Endothelial cell of umbilical vein (primary cell): ENCODE measurements around the gene MYO16. TPM values are rescaled to one million over a fixed set of nuclear protein-coding genes. Genes with fewer than 3 reads are reported as not detected.

Experiments
- BruUV-seq: library from RNA; stranded (reverse); fragments of 400-500 nt; replicated peaks from 2 replicates; lab custom pipeline; 2021; lab: Mats Ljungman, UMichigan
- CTCF ChIA-PET: fragments of 300-600, 350-600 bp; sonication (Branson Sonifier 250); formaldehyde crosslinking; loops from one replicate; lab custom pipeline; 2021; ENCODE audit warnings: antibody characterized with exemption, inconsistent platforms; lab: Charles Lee
- POLR2A ChIA-PET: fragments of 300-600, 350-600 bp; sonication (Branson Sonifier 250); formaldehyde crosslinking; loops from one replicate; lab custom pipeline; 2021; ENCODE audit warnings: antibody characterized with exemption, inconsistent platforms; lab: Charles Lee
- DNase-seq: peaks from one replicate; pipeline ENCODE4 v3.0.0-alpha.2; 2011; ENCODE audit warnings: low read depth, low spot score
- FAIRE-seq: peaks from 2 replicates; lab custom pipeline; 2011; peaks lifted over from hg19 to GRCh38; lab: Jason Lieb, UNC
- H2AFZ ChIP-seq: 2 replicates; pipeline ENCODE4 v1.6.0; 2012; ENCODE audit warnings: low read depth, low read length, control low read depth, inconsistent platforms
- H3K27ac ChIP-seq: 2 replicates; pipeline ENCODE4 v1.5.1; 2011; ENCODE audit warnings: low read depth, mild to moderate bottlenecking, control low read depth, low read length, moderate library complexity; ENCODE audit not compliant: insufficient read depth
- H3K27me3 ChIP-seq, 2 experiments: 2 replicates each; pipeline versions ENCODE4 v1.6.0 to v1.6.1; 2011; ENCODE audit warnings: low read length in 2 of 2, mixed read lengths in 1 of 2; ENCODE audit not compliant: control insufficient read depth in 2 of 2, insufficient read depth in 2 of 2
- H3K36me3 ChIP-seq, 2 experiments: 2 replicates in 1 of 2; 3 replicates in 1 of 2; pipeline ENCODE4 v1.5.1; 2011; ENCODE audit warnings: low read length in 2 of 2, mild to moderate bottlenecking in 1 of 2, moderate library complexity in 1 of 2; ENCODE audit not compliant: control insufficient read depth in 2 of 2, insufficient read depth in 2 of 2; ENCODE audit errors: extremely low read depth in 1 of 2
- H3K4me1 ChIP-seq: 3 replicates; pipeline ENCODE4 v1.5.1; 2011; ENCODE audit warnings: mild to moderate bottlenecking, low read length; ENCODE audit not compliant: control insufficient read depth, insufficient read depth; ENCODE audit errors: extremely low read depth
- H3K4me2 ChIP-seq: 2 replicates; pipeline ENCODE4 v1.6.1; 2011; ENCODE audit warnings: low read length, control low read depth, mixed read lengths; ENCODE audit not compliant: insufficient read depth
- H3K4me3 ChIP-seq, 3 experiments: fragments of 200-600 bp in 1 of 3; sonication (generic), shearing (Covaris generic) in 1 of 3; replicated peaks in 1 of 3; 2 replicates each; pipeline ENCODE4 v1.5.1; 2011 to 2016; ENCODE audit warnings: control low read depth in 3 of 3, low read length in 3 of 3, mild to moderate bottlenecking in 2 of 3, inconsistent platforms in 1 of 3, low read depth in 1 of 3, moderate library complexity in 1 of 3; ENCODE audit not compliant: insufficient read depth in 1 of 3
- H3K79me2 ChIP-seq: 2 replicates; pipeline ENCODE4 v1.6.0; 2012; ENCODE audit warnings: low read length, inconsistent platforms; ENCODE audit not compliant: control insufficient read depth, insufficient read depth
- H3K9ac ChIP-seq: replicated peaks from 2 replicates; pipeline ENCODE3; 2011; ENCODE audit warnings: low read length, control low read depth; ENCODE audit not compliant: insufficient read depth; ENCODE audit errors: extremely low read depth
- H3K9me1 ChIP-seq: replicated peaks from 3 replicates; pipeline ENCODE4 v1.6.0; 2011; ENCODE audit warnings: mild to moderate bottlenecking, low read length; ENCODE audit not compliant: control insufficient read depth, insufficient read depth; ENCODE audit errors: extremely low read depth
- H3K9me3 ChIP-seq: replicated peaks from 2 replicates; pipeline ENCODE4 v1.5.1; 2012; ENCODE audit warnings: low read length, inconsistent platforms; ENCODE audit not compliant: control insufficient read depth, insufficient read depth
- H4K20me1 ChIP-seq: replicated peaks from 2 replicates; pipeline ENCODE3; 2011; ENCODE audit warnings: mild to moderate bottlenecking, low read length; ENCODE audit not compliant: control insufficient read depth, insufficient read depth; ENCODE audit errors: extremely low read depth
- EZH2 ChIP-seq: IDR thresholded peaks from 2 replicates; pipeline ENCODE4 v1.6.1; 2012; ENCODE audit warnings: borderline replicate concordance, low read depth, mild to moderate bottlenecking, moderate library complexity, low read length, inconsistent platforms; ENCODE audit not compliant: severe bottlenecking
- FOS ChIP-seq: IDR thresholded peaks from 2 replicates; pipeline ENCODE4 v1.6.1; 2011; ENCODE audit warnings: mild to moderate bottlenecking, low read length, moderate library complexity, borderline replicate concordance; ENCODE audit not compliant: insufficient read depth
- GATA2 ChIP-seq: IDR thresholded peaks from 2 replicates; pipeline ENCODE4 v1.7.0; 2011; ENCODE audit warnings: low read depth, mild to moderate bottlenecking, moderate library complexity, mixed read lengths, low read length; ENCODE audit not compliant: insufficient read length, insufficient read depth
- JUN ChIP-seq: IDR thresholded peaks from 2 replicates; pipeline ENCODE4 v1.6.1; 2011; ENCODE audit warnings: borderline replicate concordance, low read depth; ENCODE audit not compliant: insufficient read length, insufficient read depth
- MYC ChIP-seq: IDR thresholded peaks from one replicate; pipeline ENCODE4 v1.6.1; 2011; ENCODE audit warnings: mild to moderate bottlenecking, low read depth, low read length
- POLR2A ChIP-seq: IDR thresholded peaks from 2 replicates; pipeline ENCODE4 v1.6.1; 2012; ENCODE audit warnings: low read depth, mild to moderate bottlenecking, control low read depth, low read length
- POLR2AphosphoS5 ChIP-seq: IDR thresholded peaks from 2 replicates; pipeline ENCODE4 v1.6.1; 2012; ENCODE audit warnings: low read depth, mild to moderate bottlenecking, control low read depth, low read length, moderate library complexity; ENCODE audit not compliant: insufficient read depth
- dilution Hi-C: fragments of 300-500 bp; cut with MboI; formaldehyde crosslinking; loops from one replicate; pipeline ENCODE4 v1.15.0; 2019; ENCODE audit warnings: low sequenced_read_pairs; ENCODE audit not compliant: extremely low pct_ligation_motif_present
- intact Hi-C: fragments of 100-400 bp; cut with micrococcal nuclease; formaldehyde crosslinking; loops from one replicate; pipeline ENCODE4 v1.10.0; 2022
- polyA plus RNA-seq, 4 experiments: library from polyadenylated mRNA; depleted of rRNA in 3 of 4; stranded (reverse) in 3 of 4; unstranded in 1 of 4; fragments of >200 nt; gene quantifications; 2 replicates each; pipeline versions ENCODE4 v1.2.1 to v1.2.3, GENCODE V29; 2011 to 2012; ENCODE audit warnings: missing spikeins in 1 of 4
- total RNA-seq: library from RNA; stranded (reverse); gene quantifications from 2 replicates; pipeline ENCODE4 v1.2.3, GENCODE V29; 2021
- TF ChIP-seq, protein P1 (sequence below), 2 donors: IDR thresholded peaks; 1 replicate in 1 of 2; 2 replicates in 1 of 2; pipeline ENCODE4 v1.5.1; 2011; ENCODE audit warnings: low read length in 2 of 2, mild to moderate bottlenecking in 2 of 2, moderate library complexity in 2 of 2, control low read depth in 1 of 2, inconsistent platforms in 1 of 2, low read depth in 1 of 2; ENCODE audit not compliant: insufficient read depth in 1 of 2; ENCODE audit errors: extremely low read depth in 1 of 2
- TF ChIP-seq, protein P2 (sequence below): IDR thresholded peaks from 2 replicates; pipeline ENCODE4 v1.6.1; 2011; ENCODE audit not compliant: insufficient read depth, insufficient read length

Gene MYO16
- total and polyA plus RNA-seq, 2 donors (not counting 3 experiments of a cell fraction or from before 2014, with no cell fraction given) = 0.03 to 0.04 TPM

DNA sequence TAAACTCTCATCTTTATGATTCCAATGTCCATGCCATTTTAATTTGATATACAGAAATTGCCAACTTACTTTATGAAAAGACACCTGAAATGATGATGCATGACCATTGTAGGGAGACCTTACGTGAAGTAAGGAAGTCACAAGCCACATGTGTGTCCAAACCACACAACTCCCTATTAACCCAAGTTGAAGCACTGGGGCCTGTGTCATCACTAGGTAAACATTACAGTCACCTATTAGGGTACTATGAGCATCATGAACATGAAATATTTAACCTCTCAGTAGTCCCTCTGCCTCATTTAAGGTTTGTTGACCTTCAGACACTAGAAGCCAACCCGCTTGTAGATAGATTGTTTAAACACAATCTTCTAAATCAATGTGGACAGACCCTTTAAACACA, 580.1 kb downstream of the MYO16 start:
- intact Hi-C loops = no loop called here
- no peak for FAIRE-seq
- no peaks in the 10 kb centered on the region for H4K20me1 ChIP-seq

DNA sequence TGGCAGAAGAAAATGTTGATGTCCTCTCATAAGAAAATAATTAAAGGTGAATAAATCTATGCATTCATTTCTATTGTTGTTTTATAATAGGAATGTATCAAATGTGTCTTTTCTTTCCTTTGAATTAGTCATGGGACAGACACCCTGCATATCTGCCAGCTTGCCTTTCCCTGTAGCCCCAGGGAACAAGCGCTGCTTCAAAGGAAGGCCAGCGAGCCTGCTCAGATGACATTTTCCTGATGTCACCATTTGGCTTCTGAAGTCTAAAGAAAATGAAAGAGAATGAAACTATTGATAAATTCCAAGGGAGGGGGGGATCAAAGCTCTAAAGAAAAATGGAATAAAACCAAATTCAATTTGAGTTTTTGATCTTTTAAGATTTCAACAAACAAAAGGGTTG, 582.2 kb downstream of the MYO16 start:
- Histone ChIP-seq H2AFZ (no peak overlapping the region), H3K27me3 (no peaks in the 10 kb centered on the region), H3K4me3 (no peak overlapping the region), H3K4me1 (no peaks in the 10 kb centered on the region), H3K9me3 (no peaks in the 10 kb centered on the region), H3K9me1 (no peaks in the 10 kb centered on the region), H3K9ac (no peak overlapping the region), H3K4me2 (no peak overlapping the region), H3K36me3 (no peaks in the 10 kb centered on the region), H3K79me2 (no peaks in the 10 kb centered on the region), H4K20me1 (no peaks in the 10 kb centered on the region), H3K27ac (no peak overlapping the region)
- BruUV-seq = no TSS peak
- DNase-seq (no peak), FAIRE-seq (no peak)
- POLR2A ChIA-PET = no interaction called here
- CTCF ChIA-PET = interaction anchor here (1.0 kb wide), 1 partner anchor 14 kb away, joined by 3 read pairs; no protein-coding TSS in a partner anchor
- dilution Hi-C loops (no loop called here), intact Hi-C loops (no loop called here)
- TF ChIP-seq JUN (no peak), POLR2A (no peak), GATA2 (no peak), EZH2 (no peak), FOS (no peak), POLR2AphosphoS5 (no peak), MYC (no peak)
- TF ChIP-seq, protein P1, sequence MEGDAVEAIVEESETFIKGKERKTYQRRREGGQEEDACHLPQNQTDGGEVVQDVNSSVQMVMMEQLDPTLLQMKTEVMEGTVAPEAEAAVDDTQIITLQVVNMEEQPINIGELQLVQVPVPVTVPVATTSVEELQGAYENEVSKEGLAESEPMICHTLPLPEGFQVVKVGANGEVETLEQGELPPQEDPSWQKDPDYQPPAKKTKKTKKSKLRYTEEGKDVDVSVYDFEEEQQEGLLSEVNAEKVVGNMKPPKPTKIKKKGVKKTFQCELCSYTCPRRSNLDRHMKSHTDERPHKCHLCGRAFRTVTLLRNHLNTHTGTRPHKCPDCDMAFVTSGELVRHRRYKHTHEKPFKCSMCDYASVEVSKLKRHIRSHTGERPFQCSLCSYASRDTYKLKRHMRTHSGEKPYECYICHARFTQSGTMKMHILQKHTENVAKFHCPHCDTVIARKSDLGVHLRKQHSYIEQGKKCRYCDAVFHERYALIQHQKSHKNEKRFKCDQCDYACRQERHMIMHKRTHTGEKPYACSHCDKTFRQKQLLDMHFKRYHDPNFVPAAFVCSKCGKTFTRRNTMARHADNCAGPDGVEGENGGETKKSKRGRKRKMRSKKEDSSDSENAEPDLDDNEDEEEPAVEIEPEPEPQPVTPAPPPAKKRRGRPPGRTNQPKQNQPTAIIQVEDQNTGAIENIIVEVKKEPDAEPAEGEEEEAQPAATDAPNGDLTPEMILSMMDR (IDR thresholded peaks at IDR 0.05; ENCODE audit: extremely low read depth in 1 of 2, insufficient read depth in 1 of 2, low read depth in 1 of 2, low read length in 2 of 2) = no peak
- TF ChIP-seq, protein P2, sequence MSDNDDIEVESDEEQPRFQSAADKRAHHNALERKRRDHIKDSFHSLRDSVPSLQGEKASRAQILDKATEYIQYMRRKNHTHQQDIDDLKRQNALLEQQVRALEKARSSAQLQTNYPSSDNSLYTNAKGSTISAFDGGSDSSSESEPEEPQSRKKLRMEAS = no peak

More for the DNA sequence above, 580.1 kb downstream of the MYO16 start:
- H3K9me1 ChIP-seq = no peaks in the 10 kb centered on the region
- no TSS peak for BruUV-seq
- H3K4me2 ChIP-seq = no peak overlapping the region
- ChIA-PET CTCF (no interaction called here), POLR2A (no interaction called here)
- no peak for DNase-seq
- H3K27ac ChIP-seq = no peak overlapping the region
- no peak overlapping the region for H3K9ac ChIP-seq
- no peaks in the 10 kb centered on the region for H3K27me3 ChIP-seq
- H2AFZ ChIP-seq = no peak overlapping the region
- no peaks in the 10 kb centered on the region for H3K9me3 ChIP-seq
- H3K36me3 ChIP-seq = no peaks in the 10 kb centered on the region
- no peak overlapping the region for H3K4me3 ChIP-seq
- H3K79me2 ChIP-seq = no peaks in the 10 kb centered on the region
- TF ChIP-seq EZH2 (no peak), POLR2AphosphoS5 (no peak), MYC (no peak), POLR2A (no peak), GATA2 (no peak)
- dilution Hi-C loops = no loop called here
- peaks cover 13% of the 10 kb centered on the region for H3K4me1 ChIP-seq
